SK-N-SH (cell line): ENCODE measurements around the gene NUDT1. TPM values are rescaled to one million over a fixed set of nuclear protein-coding genes. Genes with fewer than 3 reads are reported as not detected.

Source experiments
- CTCF ChIA-PET: fragments of 300-600, 350-600 bp; formaldehyde crosslinking; extraction: SDS; loops from one replicate; lab custom pipeline; 2021; lab: Yijun Ruan, JAX
- POLR2A ChIA-PET: fragments of 350-600 bp; sonication (Branson Sonifier 250); formaldehyde crosslinking; extraction: SDS; loops from one replicate; lab custom pipeline; 2020; ENCODE audit warnings: antibody characterized with exemption, inconsistent platforms; lab: Yijun Ruan, JAX
- DNase-seq: peaks from one replicate; pipeline ENCODE4 v3.0.0; 2012
- H2AFZ ChIP-seq: fragments of 200-600 bp; sonication (generic); 2 replicates; pipeline ENCODE4 v1.8.1; 2016; ENCODE audit warnings: antibody characterized with exemption, mild to moderate bottlenecking, low read depth
- H3F3A ChIP-seq: fragments of 200-600 bp; sonication (generic); replicated peaks from 2 replicates; pipeline ENCODE3; 2016; ENCODE audit warnings: antibody characterized with exemption, mild to moderate bottlenecking; ENCODE audit not compliant: insufficient read depth
- H3K27ac ChIP-seq, 2 experiments: fragments of 200-500 bp in 1 of 2; fragments of 200-600 bp in 1 of 2; sonication (Bioruptor generic) in 1 of 2; sonication (generic), shearing (Covaris generic) in 1 of 2; 2 replicates each; pipeline versions ENCODE4 v1.5.1 to v1.6.1; 2014 to 2016; ENCODE audit warnings: low read depth in 2 of 2, inconsistent platforms in 1 of 2, low read length in 1 of 2, mild to moderate bottlenecking in 1 of 2, mixed read lengths in 1 of 2
- H3K27me3 ChIP-seq: fragments of 200-600 bp; sonication (generic), shearing (Covaris generic); 2 replicates; pipeline ENCODE4 v1.6.1; 2016; ENCODE audit warnings: mixed run types; ENCODE audit not compliant: insufficient read depth
- H3K36me3 ChIP-seq, 2 experiments: fragments of 200-500 bp in 1 of 2; fragments of 200-600 bp in 1 of 2; sonication (Bioruptor generic) in 1 of 2; sonication (generic) in 1 of 2; replicated peaks in 1 of 2; 2 replicates each; pipeline versions ENCODE3 to v1.5.1; 2014 to 2016; ENCODE audit warnings: low read length in 1 of 2, mild to moderate bottlenecking in 1 of 2; ENCODE audit not compliant: insufficient read depth in 2 of 2, control insufficient read depth in 1 of 2
- H3K4me1 ChIP-seq, 2 experiments: fragments of 200-500 bp in 1 of 2; fragments of 200-600 bp in 1 of 2; sonication (Bioruptor generic) in 1 of 2; sonication (generic), shearing (Covaris generic) in 1 of 2; 2 replicates each; pipeline versions ENCODE4 v1.5.1 to v1.6.1; 2014 to 2016; ENCODE audit warnings: low read depth in 1 of 2, low read length in 1 of 2, mixed run types in 1 of 2; ENCODE audit not compliant: insufficient read depth in 2 of 2, control insufficient read depth in 1 of 2
- H3K4me2 ChIP-seq: fragments of 200-600 bp; sonication (generic), shearing (Covaris generic); 2 replicates; pipeline ENCODE4 v1.6.1; 2017; ENCODE audit warnings: mixed run types
- H3K4me3 ChIP-seq, 2 experiments: fragments of 200-500 bp in 1 of 2; fragments of 200-600 bp in 1 of 2; sonication (Bioruptor generic) in 1 of 2; sonication (generic), shearing (Covaris generic) in 1 of 2; 2 replicates each; pipeline versions ENCODE4 v1.5.1 to v1.8.1; 2014 to 2016; ENCODE audit warnings: low read depth in 2 of 2, inconsistent platforms in 1 of 2, low read length in 1 of 2, mild to moderate bottlenecking in 1 of 2, mixed read lengths in 1 of 2, moderate library complexity in 1 of 2
- H3K79me2 ChIP-seq: fragments of 200-600 bp; sonication (generic); 2 replicates; pipeline ENCODE4 v1.8.1; 2017; ENCODE audit warnings: mild to moderate bottlenecking; ENCODE audit not compliant: insufficient read depth
- H3K9ac ChIP-seq: fragments of 200-600 bp; sonication (generic); 2 replicates; pipeline ENCODE4 v1.6.1; 2017; ENCODE audit warnings: mixed run types
- H3K9me2 ChIP-seq: fragments of 200-600 bp; sonication (generic); 2 replicates; pipeline ENCODE4 v1.6.1; 2017; ENCODE audit warnings: mixed run types
- H3K9me3 ChIP-seq: fragments of 200-600 bp; sonication (generic); 2 replicates; pipeline ENCODE4 v1.6.1; 2017; ENCODE audit warnings: mixed run types, mild to moderate bottlenecking, moderate library complexity
- H4K20me1 ChIP-seq: fragments of 200-600 bp; sonication (generic); 2 replicates; pipeline ENCODE4 v1.6.1; 2017; ENCODE audit warnings: mild to moderate bottlenecking, mixed run types; ENCODE audit not compliant: insufficient read depth
- ELF1 ChIP-seq: IDR thresholded peaks from 2 replicates; pipeline ENCODE4 v1.4.0; 2012
- EP300 ChIP-seq, 2 experiments: IDR thresholded peaks; 2 replicates each; pipeline versions ENCODE4 v1.4.0 to v1.6.1; 2012; ENCODE audit warnings: borderline replicate concordance in 1 of 2, low read depth in 1 of 2, low read length in 1 of 2
- FOXJ3 ChIP-seq: sonication (generic); formaldehyde crosslinking; IDR thresholded peaks from 2 replicates; pipeline ENCODE4 v1.5.1; 2020; ENCODE audit warnings: mild to moderate bottlenecking, missing genetic modification reagents
- FOXM1 ChIP-seq: IDR thresholded peaks from 2 replicates; pipeline ENCODE4 v1.4.0; 2012; ENCODE audit warnings: low read depth, mild to moderate bottlenecking
- GABPA ChIP-seq: IDR thresholded peaks from 2 replicates; pipeline ENCODE4 v1.4.0; 2012; ENCODE audit warnings: low read depth, mild to moderate bottlenecking
- GATA2 ChIP-seq: sonication (generic); formaldehyde crosslinking; IDR thresholded peaks from 2 replicates; pipeline ENCODE4 v1.5.0; 2020; ENCODE audit warnings: mild to moderate bottlenecking, missing genetic modification reagents
- IRF3 ChIP-seq: fragments of 150-350 bp; IDR thresholded peaks from 2 replicates; pipeline ENCODE4 v1.6.1; 2016; ENCODE audit warnings: mild to moderate bottlenecking, low read depth, low read length
- MEF2A ChIP-seq: IDR thresholded peaks from 2 replicates; pipeline ENCODE4 v1.4.0; 2012; ENCODE audit warnings: low read depth, borderline replicate concordance
- MXI1 ChIP-seq: IDR thresholded peaks from 2 replicates; pipeline ENCODE4 v1.6.1; 2012; ENCODE audit warnings: mild to moderate bottlenecking, low read depth, low read length, improper control_type of control experiment
- NRF1 ChIP-seq: IDR thresholded peaks from 2 replicates; pipeline ENCODE4 v1.6.1; 2012; ENCODE audit warnings: low read depth, mild to moderate bottlenecking, low read length
- POLR2AphosphoS5 ChIP-seq: IDR thresholded peaks from 2 replicates; pipeline ENCODE4 v1.6.1; 2012; ENCODE audit warnings: low read depth, low read length
- RAD21 ChIP-seq: IDR thresholded peaks from 2 replicates; pipeline ENCODE4 v1.6.1; 2012; ENCODE audit warnings: mild to moderate bottlenecking, low read length
- RCOR1 ChIP-seq: fragments of 150-350 bp; IDR thresholded peaks from 2 replicates; pipeline ENCODE4 v1.6.1; 2017; ENCODE audit warnings: antibody characterized with exemption, low read length
- RFX5 ChIP-seq: IDR thresholded peaks from 2 replicates; pipeline ENCODE4 v1.6.1; 2012; ENCODE audit warnings: mild to moderate bottlenecking, improper control_type of control experiment, low read length
- RXRA ChIP-seq: IDR thresholded peaks from 2 replicates; pipeline ENCODE4 v1.4.0; 2012; ENCODE audit warnings: low read depth, mild to moderate bottlenecking, borderline replicate concordance
- TAF1 ChIP-seq: IDR thresholded peaks from 2 replicates; pipeline ENCODE4 v1.6.1; 2012; ENCODE audit warnings: low read depth, mild to moderate bottlenecking, low read length, moderate library complexity, borderline replicate concordance
- YY1 ChIP-seq: IDR thresholded peaks from 2 replicates; pipeline ENCODE4 v1.4.0; 2012; ENCODE audit warnings: low read depth, mild to moderate bottlenecking
- WGBS: methylation state at CpG from one replicate; pipeline ENCODE4 v1.1.6; 2017; ENCODE audit warnings: low lambda C conversion rate; 5-methylcytosine and 5-hydroxymethylcytosine counted together
- polyA plus RNA-seq, 3 experiments: library from polyadenylated mRNA; depleted of rRNA; stranded (reverse); fragments of >200 nt; gene quantifications; 2 replicates each; pipeline ENCODE4 v1.2.3, GENCODE V29; 2012
- TF ChIP-seq, protein P1 (sequence below): fragments of 200-600 bp; sonication (generic); IDR thresholded peaks from 2 replicates; pipeline ENCODE4 v1.6.1; 2017; ENCODE audit warnings: antibody characterized with exemption, mild to moderate bottlenecking, moderate library complexity

The NUDT1 gene
- polyA plus RNA-seq, 1 of the 3 experiments (the other 2 are of a cell fraction) = 98.1 TPM

DNA sequence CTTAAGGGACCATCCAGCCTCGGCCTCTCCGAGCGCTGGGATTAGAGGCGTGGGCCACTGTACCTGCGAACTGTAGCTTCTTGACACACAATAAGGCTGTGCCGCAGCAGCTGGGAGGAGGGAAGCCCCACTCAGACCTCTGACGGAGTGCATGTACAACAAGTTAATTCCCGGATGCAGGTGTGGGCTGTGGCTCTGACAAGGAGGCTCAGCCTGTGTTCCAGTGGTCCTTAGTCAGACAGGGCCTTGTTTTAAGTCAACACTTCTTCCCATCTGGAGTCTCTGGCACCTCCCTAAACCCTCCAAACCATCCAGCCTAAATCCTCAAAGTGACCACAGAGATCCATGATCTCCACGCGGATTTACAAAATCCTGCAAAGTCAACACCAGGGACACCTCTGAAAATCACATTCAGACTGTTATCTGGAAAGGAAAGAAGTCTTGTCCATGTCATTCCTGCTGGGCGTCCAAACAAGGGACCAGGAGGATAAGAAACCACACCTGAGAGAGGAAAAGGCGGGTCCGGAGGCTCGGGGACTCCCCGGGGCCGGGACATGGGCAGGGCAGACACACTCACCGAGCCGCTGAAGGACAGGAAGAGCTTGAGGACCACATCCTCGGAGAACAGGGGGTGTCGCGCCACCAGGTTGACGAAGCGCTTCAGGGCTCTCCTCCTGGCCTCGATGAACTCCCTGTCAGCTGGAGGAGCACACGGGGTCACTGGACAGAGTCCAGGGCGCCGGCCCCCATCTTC is 29.4 kb downstream of the NUDT1 start:
- H3K4me3 ChIP-seq = no peak overlapping the region
- H3K4me1 ChIP-seq = peaks cover 0 to 14% of the 10 kb centered on the region in 2 experiments; a peak in 1 of 4 replicates
- DNase-seq = peak; percentile 29
- no peaks in the 10 kb centered on the region for H4K20me1 ChIP-seq
- no peaks in the 10 kb centered on the region for H3K9me3 ChIP-seq
- ChIA-PET POLR2A (no interaction called here), CTCF (no interaction called here)
- peaks cover 5 to 6% of the 10 kb centered on the region in 2 experiments for H3K36me3 ChIP-seq
- no peak overlapping the region for H2AFZ ChIP-seq
- no peaks in the 10 kb centered on the region for H3K27me3 ChIP-seq
- no peaks in the 10 kb centered on the region for H3F3A ChIP-seq
- TF ChIP-seq, protein P1, sequence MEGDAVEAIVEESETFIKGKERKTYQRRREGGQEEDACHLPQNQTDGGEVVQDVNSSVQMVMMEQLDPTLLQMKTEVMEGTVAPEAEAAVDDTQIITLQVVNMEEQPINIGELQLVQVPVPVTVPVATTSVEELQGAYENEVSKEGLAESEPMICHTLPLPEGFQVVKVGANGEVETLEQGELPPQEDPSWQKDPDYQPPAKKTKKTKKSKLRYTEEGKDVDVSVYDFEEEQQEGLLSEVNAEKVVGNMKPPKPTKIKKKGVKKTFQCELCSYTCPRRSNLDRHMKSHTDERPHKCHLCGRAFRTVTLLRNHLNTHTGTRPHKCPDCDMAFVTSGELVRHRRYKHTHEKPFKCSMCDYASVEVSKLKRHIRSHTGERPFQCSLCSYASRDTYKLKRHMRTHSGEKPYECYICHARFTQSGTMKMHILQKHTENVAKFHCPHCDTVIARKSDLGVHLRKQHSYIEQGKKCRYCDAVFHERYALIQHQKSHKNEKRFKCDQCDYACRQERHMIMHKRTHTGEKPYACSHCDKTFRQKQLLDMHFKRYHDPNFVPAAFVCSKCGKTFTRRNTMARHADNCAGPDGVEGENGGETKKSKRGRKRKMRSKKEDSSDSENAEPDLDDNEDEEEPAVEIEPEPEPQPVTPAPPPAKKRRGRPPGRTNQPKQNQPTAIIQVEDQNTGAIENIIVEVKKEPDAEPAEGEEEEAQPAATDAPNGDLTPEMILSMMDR = no peak
- TF ChIP-seq FOXJ3 (no peak), POLR2AphosphoS5 (no peak), EP300 (IDR thresholded peaks at IDR 0.05; ENCODE audit: borderline replicate concordance in 1 of 2, low read depth in 1 of 2, low read length in 1 of 2) (no peak), MXI1 (no peak), RAD21 (no peak), RCOR1 (no peak), YY1 (no peak), FOXM1 (no peak), MEF2A (no peak), TAF1 (no peak)
- H3K4me2 ChIP-seq = no peak overlapping the region
- no peak overlapping the region for H3K27ac ChIP-seq
- no peaks in the 10 kb centered on the region for H3K79me2 ChIP-seq
- 94% methylated on average over 24 of the region's 27 CpGs for WGBS
- no peak overlapping the region for H3K9ac ChIP-seq
- H3K9me2 ChIP-seq = no peaks in the 10 kb centered on the region

DNA sequence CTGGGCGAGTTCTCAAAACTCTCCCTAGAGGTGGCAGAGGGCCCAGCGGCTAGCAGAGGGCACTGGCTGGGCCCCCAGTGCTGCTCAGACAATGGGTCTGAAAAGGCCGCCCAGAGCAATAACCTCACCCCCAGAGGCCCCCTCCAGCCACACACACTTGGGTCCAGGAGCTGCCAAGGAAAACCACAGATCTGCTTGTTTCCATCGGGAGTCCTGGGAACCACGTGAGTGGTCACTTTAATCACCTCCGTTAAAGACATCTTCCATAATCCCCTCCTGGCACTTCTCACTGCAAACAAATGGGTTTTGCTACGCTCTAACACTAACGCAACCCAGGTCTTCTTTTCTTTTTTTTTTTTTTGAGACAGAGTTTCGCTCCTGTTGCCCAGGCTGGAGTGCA is 30.0 kb downstream of the NUDT1 start:
- peaks cover 0 to 6% of the 10 kb centered on the region in 2 experiments for H3K36me3 ChIP-seq
- no peak overlapping the region for H3K27ac ChIP-seq
- peaks cover 0 to 12% of the 10 kb centered on the region in 2 experiments; a peak in 1 of 4 replicates for H3K4me1 ChIP-seq
- no peaks in the 10 kb centered on the region for H4K20me1 ChIP-seq
- WGBS = 91% methylated on average over 8 of the region's 9 CpGs
- ChIA-PET CTCF (no interaction called here), POLR2A (no interaction called here)
- TF ChIP-seq MXI1 = no peak
- TF ChIP-seq NRF1 = no peak
- TF ChIP-seq RFX5 = no peak
- no peak for TF ChIP-seq IRF3
- TF ChIP-seq, protein P1 = no peak
- TF ChIP-seq FOXM1 = no peak
- no peak for TF ChIP-seq RXRA
- TF ChIP-seq EP300 (IDR thresholded peaks at IDR 0.05; ENCODE audit: borderline replicate concordance in 1 of 2, low read depth in 1 of 2, low read length in 1 of 2) = no peak
- TF ChIP-seq GATA2 = no peak
- no peak for TF ChIP-seq FOXJ3
- no peak for TF ChIP-seq ELF1
- no peak for TF ChIP-seq GABPA
- TF ChIP-seq MEF2A = no peak
- H3K79me2 ChIP-seq = no peaks in the 10 kb centered on the region
- no peaks in the 10 kb centered on the region for H3F3A ChIP-seq
- no peak overlapping the region for H3K9ac ChIP-seq
- H3K4me2 ChIP-seq = no peak overlapping the region
- no peak overlapping the region for H2AFZ ChIP-seq
- no peaks in the 10 kb centered on the region for H3K9me2 ChIP-seq
- H3K9me3 ChIP-seq = no peaks in the 10 kb centered on the region
- peak; percentile 38 for DNase-seq
- H3K4me3 ChIP-seq = no peak overlapping the region
- no peaks in the 10 kb centered on the region for H3K27me3 ChIP-seq
